BLaER1 treated with 17β-estradiol and CSF1 and Interleukin-3, amounts not matched to agents 10 nM and 100 nM (cell line): ENCODE measurements around the gene IL3.

Experiments used
- H3K27ac ChIP-seq, 11 experiments: shearing (Covaris generic); formaldehyde crosslinking; 2 replicates each; pipeline ENCODE4 v1.8.1; 2022
- H3K27me3 ChIP-seq, 11 experiments: shearing (Covaris generic); formaldehyde crosslinking; 2 replicates each; pipeline ENCODE4 v1.8.1; 2022
- H3K36me3 ChIP-seq, 11 experiments: shearing (Covaris generic); formaldehyde crosslinking; 2 replicates each; pipeline ENCODE4 v1.8.1; 2022
- H3K4me1 ChIP-seq, 10 experiments: shearing (Covaris generic); formaldehyde crosslinking; 2 replicates each; pipeline ENCODE4 v1.8.1; 2022
- H3K4me2 ChIP-seq, 11 experiments: shearing (Covaris generic); formaldehyde crosslinking; 2 replicates each; pipeline ENCODE4 v1.8.1; 2022
- H3K4me3 ChIP-seq, 10 experiments: shearing (Covaris generic); formaldehyde crosslinking; 2 replicates each; pipeline ENCODE4 v1.8.1; 2022
- H3K9ac ChIP-seq, 11 experiments: shearing (Covaris generic); formaldehyde crosslinking; 2 replicates each; pipeline ENCODE4 v1.8.1; 2022
- H3K9me3 ChIP-seq, 11 experiments: shearing (Covaris generic); formaldehyde crosslinking; replicated peaks in 1 of 11; 2 replicates each; pipeline ENCODE4 v1.8.1; 2022
- H4K20me1 ChIP-seq, 11 experiments: shearing (Covaris generic); formaldehyde crosslinking; 2 replicates each; pipeline ENCODE4 v1.8.1; 2022
- Cebpa-rat ChIP-seq, 11 experiments: shearing (Covaris generic); IDR thresholded peaks; 2 replicates each; pipeline ENCODE4 v1.8.1; 2022

IL3 gene

GRCh38 chr5:132110930-132111329 is 50.5 kb downstream of the IL3 start:
- no peak for TF ChIP-seq Cebpa-rat (IDR thresholded peaks at IDR 0.05)
- Histone ChIP-seq H3K4me2 (peak overlapping the region in 8 of 11 experiments; percentile 1 to 56 (median 36); a peak in 13 of 22 replicates), H3K4me1 (peaks cover 17 to 46% (median 37%) of the 10 kb centered on the region in 10 experiments), H3K27ac (peak overlapping the region in 1 of 11 experiments; percentile 12; a peak in 1 of 22 replicates), H3K9me3 (peaks cover 20 to 39% (median 24%) of the 10 kb centered on the region in 11 experiments), H4K20me1 (peaks cover 0 to 25% (median 0%) of the 10 kb centered on the region in 11 experiments; a peak in 2 of 22 replicates), H3K9ac (no peak overlapping the region), H3K36me3 (no peaks in the 10 kb centered on the region; a peak in 1 of 22 replicates), H3K27me3 (peaks cover 0 to 76% (median 0%) of the 10 kb centered on the region in 11 experiments; a peak in 7 of 22 replicates), H3K4me3 (no peak overlapping the region)

GRCh38 chr5:132112111-132112510 is 51.7 kb downstream of the IL3 start:
- Histone ChIP-seq H3K27me3 (peaks cover 0 to 83% (median 0%) of the 10 kb centered on the region in 11 experiments; a peak in 7 of 22 replicates), H3K36me3 (no peaks in the 10 kb centered on the region; a peak in 1 of 22 replicates), H3K9me3 (peaks cover 20 to 39% (median 24%) of the 10 kb centered on the region in 11 experiments), H3K4me2 (no peak overlapping the region), H3K9ac (no peak overlapping the region), H3K4me1 (peaks cover 17 to 58% (median 46%) of the 10 kb centered on the region in 10 experiments), H3K4me3 (no peak overlapping the region), H3K27ac (no peak overlapping the region), H4K20me1 (peaks cover 0 to 28% (median 0%) of the 10 kb centered on the region in 11 experiments; a peak in 2 of 22 replicates)
- no peak for TF ChIP-seq Cebpa-rat (IDR thresholded peaks at IDR 0.05)
